B cell (primary cell): Measurements from ENCODE around the gene WDR33. TPM values are rescaled to one million over a fixed set of nuclear protein-coding genes. Genes with fewer than 3 reads are reported as not detected.
"Not testable (repeated sequence)": the region's sequence is repeated elsewhere in the genome, so short reads cannot be mapped to it uniquely, and the experiment has no call there.

Experiments
- ATAC-seq: fragments of 200-7000 bp; cut with Tn5 transposase; one replicate; pipeline ENCODE4 v1.10.0; 2021; ENCODE audit warnings: low read depth, mild to moderate bottlenecking, moderate number of reproducible peaks, moderate library complexity
- CTCF ChIA-PET: fragments of 350-600 bp; sonication (Branson Sonifier 250); formaldehyde crosslinking; loops from one replicate; lab custom pipeline; 2021; ENCODE audit warnings: antibody characterized with exemption, inconsistent platforms; lab: Charles Lee
- POLR2A ChIA-PET: fragments of 350-600 bp; sonication (Branson Sonifier 250); formaldehyde crosslinking; loops from one replicate; lab custom pipeline; 2021; ENCODE audit warnings: antibody characterized with exemption; lab: Charles Lee
- DNase-seq: peaks from one replicate; pipeline ENCODE4 v3.0.0; 2013
- H2AFZ ChIP-seq: 2 replicates; pipeline ENCODE4 v1.6.1; 2012; ENCODE audit warnings: mild to moderate bottlenecking, low read depth, low read length; ENCODE audit not compliant: insufficient read depth, poor library complexity, severe bottlenecking
- H3K27ac ChIP-seq, 2 donors: 1 replicate in 1 of 2; 2 replicates in 1 of 2; pipeline ENCODE4 v1.5.1; 2012 to 2013; ENCODE audit warnings: low read length in 2 of 2, mild to moderate bottlenecking in 2 of 2, moderate library complexity in 1 of 2
- H3K27me3 ChIP-seq, 4 experiments: fragments of 200-600 bp in 1 of 4; sonication (generic) in 1 of 4; replicated peaks in 1 of 4; 1 replicate in 2 of 4; 2 replicates in 2 of 4; pipeline versions ENCODE4 v1.6.1 to v1.7.0; 2013 to 2016; ENCODE audit warnings: low read length in 3 of 4, mild to moderate bottlenecking in 2 of 4, mixed read lengths in 1 of 4, moderate library complexity in 1 of 4; ENCODE audit not compliant: insufficient read depth in 4 of 4, control insufficient read depth in 3 of 4; ENCODE audit errors: control extremely low read depth in 1 of 4
- H3K36me3 ChIP-seq, 2 experiments: replicated peaks in 1 of 2; 1 replicate in 1 of 2; 2 replicates in 1 of 2; pipeline versions ENCODE4 v1.6.1 to v1.7.1; 2013; ENCODE audit warnings: low read length in 1 of 2; ENCODE audit not compliant: insufficient read depth in 2 of 2, control insufficient read depth in 1 of 2; ENCODE audit errors: control extremely low read depth in 1 of 2, extremely low read depth in 1 of 2
- H3K4me1 ChIP-seq, 2 donors: fragments of 200-600 bp in 1 of 2; sonication (generic) in 1 of 2; 1 replicate in 1 of 2; 2 replicates in 1 of 2; pipeline versions ENCODE4 v1.5.1 to v1.6.1; 2013 to 2017; ENCODE audit warnings: low read length in 2 of 2; ENCODE audit not compliant: control insufficient read depth in 2 of 2, insufficient read depth in 2 of 2
- H3K4me2 ChIP-seq: replicated peaks from 2 replicates; pipeline ENCODE3; 2012; ENCODE audit warnings: mild to moderate bottlenecking, low read depth, low read length; ENCODE audit not compliant: poor library complexity, severe bottlenecking
- H3K4me3 ChIP-seq, 5 experiments: fragments of 200-600 bp in 1 of 5; sonication (generic) in 1 of 5; 1 replicate in 3 of 5; 2 replicates in 2 of 5; pipeline versions ENCODE4 v1.5.1 to v1.7.0; 2011 to 2016; ENCODE audit warnings: low read length in 4 of 5, mild to moderate bottlenecking in 4 of 5, low read depth in 2 of 5, control low read depth in 1 of 5, moderate library complexity in 1 of 5; ENCODE audit not compliant: insufficient read depth in 1 of 5; ENCODE audit errors: control extremely low read depth in 1 of 5, extremely low read depth in 1 of 5
- H3K79me2 ChIP-seq: fragments of 200-600 bp; sonication (generic); one replicate; pipeline ENCODE4 v1.6.0; 2016; ENCODE audit warnings: low read length; ENCODE audit not compliant: control insufficient read depth, insufficient read depth
- H3K9ac ChIP-seq: fragments of 200-600 bp; sonication (generic); 2 replicates; pipeline ENCODE4 v1.6.1; 2017; ENCODE audit warnings: mild to moderate bottlenecking, low read length, moderate library complexity
- H3K9me3 ChIP-seq, 3 donors: one replicate each; pipeline versions ENCODE4 v1.6.1 to v1.7.1; 2013; ENCODE audit warnings: low read length in 2 of 3; ENCODE audit not compliant: control insufficient read depth in 2 of 3, insufficient read depth in 1 of 3; ENCODE audit errors: control extremely low read depth in 1 of 3
- H4K20me1 ChIP-seq: 2 replicates; pipeline ENCODE4 v1.6.0; 2012; ENCODE audit warnings: mild to moderate bottlenecking, low read length; ENCODE audit not compliant: insufficient read depth, control insufficient read depth, poor library complexity, severe bottlenecking
- H3K27ac Mint-ChIP-seq: one replicate; pipeline ENCODE4 v1.8.0; 2021; ENCODE audit warnings: mixed read lengths
- H3K27me3 Mint-ChIP-seq: one replicate; pipeline ENCODE4 v1.8.0; 2021; ENCODE audit warnings: mixed read lengths
- H3K4me1 Mint-ChIP-seq: one replicate; pipeline ENCODE4 v1.8.0; 2021; ENCODE audit warnings: mixed read lengths
- H3K4me3 Mint-ChIP-seq: one replicate; pipeline ENCODE4 v1.8.0; 2021; ENCODE audit warnings: mixed read lengths
- H3K9me3 Mint-ChIP-seq: one replicate; pipeline ENCODE4 v1.8.0; 2022; ENCODE audit warnings: mixed read lengths; ENCODE audit not compliant: insufficient read depth
- EZH2 ChIP-seq: IDR thresholded peaks from 2 replicates; pipeline ENCODE4 v1.6.1; 2012; ENCODE audit warnings: borderline replicate concordance, low read depth, mild to moderate bottlenecking, moderate library complexity, low read length; ENCODE audit not compliant: insufficient read depth, poor library complexity, severe bottlenecking
- WGBS: methylation state at CpG from one replicate; pipeline ENCODE4 v1.1.5; 2013; ENCODE audit warnings: missing lambda C conversion rate; ENCODE audit not compliant: insufficient coverage; 5-methylcytosine and 5-hydroxymethylcytosine counted together
- intact Hi-C: fragments of 100-400 bp; cut with micrococcal nuclease; formaldehyde crosslinking; loops from one replicate; pipeline ENCODE4 v1.10.0; 2022
- polyA plus RNA-seq: library from polyadenylated mRNA; depleted of rRNA; stranded (reverse); fragments of >200 nt; gene quantifications from 2 replicates; pipeline ENCODE4 v1.2.3, GENCODE V29; 2012
- total RNA-seq, 2 donors: library from RNA; stranded (reverse); fragments of 120-200 nt in 1 of 2; gene quantifications; 1 replicate in 1 of 2; 2 replicates in 1 of 2; pipeline versions ENCODE4 v1.2.3 to v1.2.4, GENCODE V29; 2013 to 2022
- TF ChIP-seq, protein P1 (sequence below): fragments of 200-600 bp; IDR thresholded peaks from one replicate; pipeline ENCODE4 v1.8.0; 2022; ENCODE audit warnings: antibody characterized with exemption, mild to moderate bottlenecking

Gene WDR33
- total and polyA plus RNA-seq, 2 donors (not counting 1 experiment from before 2014, with no cell fraction given): 17.2 to 101 TPM

DNA sequence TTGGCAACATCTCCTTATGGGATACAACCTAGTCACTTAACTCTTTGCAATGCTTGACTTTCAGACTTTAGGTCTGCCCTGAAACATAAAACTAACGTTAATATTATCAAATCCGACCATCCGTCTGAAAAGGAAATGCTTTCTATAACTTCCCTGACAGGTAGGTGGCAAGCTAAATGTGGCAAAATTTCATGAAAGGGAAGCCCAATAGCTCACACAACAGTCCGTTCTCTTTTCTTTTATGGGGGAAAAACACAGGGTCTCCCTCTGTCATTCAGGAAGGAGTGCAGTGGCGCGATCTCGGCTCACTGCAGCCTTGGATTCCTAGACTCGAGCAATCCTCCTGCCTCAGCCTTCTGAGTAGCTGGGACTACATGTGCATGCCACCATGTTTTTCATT lies 56.8 kb downstream of the WDR33 start:
- Histone ChIP-seq H2AFZ (no peak overlapping the region), H3K4me1 (peaks cover 11 to 12% of the 10 kb centered on the region in 2 donors), H3K27me3 (no peaks in the 10 kb centered on the region), H3K4me2 (no peak overlapping the region), H3K36me3 (peaks cover 4 to 6% of the 10 kb centered on the region in 2 experiments), H3K79me2 (peaks cover 2% of the 10 kb centered on the region), H3K27ac (no peak overlapping the region), H4K20me1 (no peaks in the 10 kb centered on the region), H3K4me3 (no peak overlapping the region), H3K9me3 (no peaks in the 10 kb centered on the region), H3K9ac (no peak overlapping the region)
- H3K27me3 Mint-ChIP-seq: no peaks in the 10 kb centered on the region
- H3K4me3 Mint-ChIP-seq: no peak overlapping the region
- POLR2A ChIA-PET: no interaction called here
- H3K27ac Mint-ChIP-seq: no peak overlapping the region
- ATAC-seq: no peak
- H3K4me1 Mint-ChIP-seq: peaks cover 16% of the 10 kb centered on the region
- DNase-seq: no peak
- CTCF ChIA-PET: interaction anchor here (0.6 kb wide), 1 partner anchor 88 kb away, joined by 3 read pairs; no protein-coding TSS in a partner anchor
- H3K9me3 Mint-ChIP-seq: no peaks in the 10 kb centered on the region
- intact Hi-C loops: no loop called here
- TF ChIP-seq EZH2: no peak
- TF ChIP-seq, protein P1, sequence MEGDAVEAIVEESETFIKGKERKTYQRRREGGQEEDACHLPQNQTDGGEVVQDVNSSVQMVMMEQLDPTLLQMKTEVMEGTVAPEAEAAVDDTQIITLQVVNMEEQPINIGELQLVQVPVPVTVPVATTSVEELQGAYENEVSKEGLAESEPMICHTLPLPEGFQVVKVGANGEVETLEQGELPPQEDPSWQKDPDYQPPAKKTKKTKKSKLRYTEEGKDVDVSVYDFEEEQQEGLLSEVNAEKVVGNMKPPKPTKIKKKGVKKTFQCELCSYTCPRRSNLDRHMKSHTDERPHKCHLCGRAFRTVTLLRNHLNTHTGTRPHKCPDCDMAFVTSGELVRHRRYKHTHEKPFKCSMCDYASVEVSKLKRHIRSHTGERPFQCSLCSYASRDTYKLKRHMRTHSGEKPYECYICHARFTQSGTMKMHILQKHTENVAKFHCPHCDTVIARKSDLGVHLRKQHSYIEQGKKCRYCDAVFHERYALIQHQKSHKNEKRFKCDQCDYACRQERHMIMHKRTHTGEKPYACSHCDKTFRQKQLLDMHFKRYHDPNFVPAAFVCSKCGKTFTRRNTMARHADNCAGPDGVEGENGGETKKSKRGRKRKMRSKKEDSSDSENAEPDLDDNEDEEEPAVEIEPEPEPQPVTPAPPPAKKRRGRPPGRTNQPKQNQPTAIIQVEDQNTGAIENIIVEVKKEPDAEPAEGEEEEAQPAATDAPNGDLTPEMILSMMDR: no peak
- WGBS: 87% methylated on average over 5 of the region's 8 CpGs

DNA sequence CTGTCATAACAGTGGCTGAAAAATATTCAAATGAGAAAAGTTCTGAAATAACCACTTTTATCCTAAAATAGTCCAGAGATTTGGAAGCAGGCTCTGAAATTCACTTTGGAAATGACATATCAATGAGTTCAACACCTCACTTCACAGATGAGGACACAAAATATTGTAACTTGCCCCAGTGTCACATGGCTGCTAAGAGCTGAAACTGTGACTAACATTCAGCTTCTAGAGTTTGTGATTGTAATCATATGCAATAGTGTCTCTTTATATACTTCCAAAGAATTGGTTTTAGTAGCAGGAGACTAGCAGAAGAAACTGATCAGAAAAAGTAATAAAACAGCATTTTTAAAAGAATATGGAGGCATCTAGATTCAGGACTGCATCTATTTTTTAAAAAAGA lies 57.6 kb downstream of the WDR33 start:
- ChIA-PET POLR2A (no interaction called here), CTCF (no interaction called here)
- H3K4me2 ChIP-seq: no peak overlapping the region
- intact Hi-C loops: no loop called here
- H3K4me1 Mint-ChIP-seq: peaks cover 19% of the 10 kb centered on the region
- peaks cover 0 to 2% of the 10 kb centered on the region in 2 experiments for H3K36me3 ChIP-seq
- peaks cover 4% of the 10 kb centered on the region for H3K79me2 ChIP-seq
- H2AFZ ChIP-seq: no peak overlapping the region
- H3K4me3 ChIP-seq: no peak overlapping the region
- ATAC-seq (no peak), DNase-seq (no peak)
- no peaks in the 10 kb centered on the region for H3K27me3 ChIP-seq
- H3K4me1 ChIP-seq: peaks cover 13 to 16% of the 10 kb centered on the region in 2 donors
- no peaks in the 10 kb centered on the region for H3K9me3 ChIP-seq
- H4K20me1 ChIP-seq: no peaks in the 10 kb centered on the region
- TF ChIP-seq, protein P1: no peak
- no peak for TF ChIP-seq EZH2
- no peak overlapping the region for H3K27ac Mint-ChIP-seq
- H3K9ac ChIP-seq: no peak overlapping the region
- H3K27ac ChIP-seq: no peak overlapping the region
- no peaks in the 10 kb centered on the region for H3K27me3 Mint-ChIP-seq
- no peak overlapping the region for H3K4me3 Mint-ChIP-seq
- no peaks in the 10 kb centered on the region for H3K9me3 Mint-ChIP-seq

DNA sequence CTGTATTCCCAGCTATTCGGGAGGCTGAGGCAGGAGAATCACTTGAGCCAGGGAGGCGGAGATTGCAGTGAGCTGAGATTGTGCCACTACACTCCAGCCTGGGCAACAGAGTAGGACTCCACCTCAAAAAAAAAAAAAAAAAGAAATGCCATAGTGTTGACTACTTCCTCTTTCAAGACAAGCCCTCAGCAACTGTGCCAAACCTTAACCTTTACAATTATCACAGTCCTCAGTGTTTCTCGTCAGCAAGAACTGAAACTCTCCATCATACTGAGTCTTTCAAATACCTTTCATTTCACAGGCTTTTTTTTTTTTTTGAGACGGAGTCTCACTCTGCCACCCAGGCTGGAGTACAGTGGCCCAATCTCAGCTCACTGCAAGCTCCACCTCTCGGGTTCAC lies 61.4 kb downstream of the WDR33 start:
- H2AFZ ChIP-seq: peak overlapping the region; percentile 46
- DNase-seq: peak; percentile 87
- not testable (repeated sequence) for H3K9me3 ChIP-seq, H3K79me2 ChIP-seq, H4K20me1 ChIP-seq, H3K9ac ChIP-seq, H3K9me3 Mint-ChIP-seq, H3K27me3 ChIP-seq, H3K27me3 Mint-ChIP-seq
- H3K4me1 ChIP-seq: peaks cover 13 to 16% of the 10 kb centered on the region in 2 donors
- Mint-ChIP-seq H3K4me3 (peak overlapping the region; percentile 76), H3K27ac (peak overlapping the region; percentile 92), H3K4me1 (peaks cover 21% of the 10 kb centered on the region)
- ChIA-PET CTCF (interaction anchor here (0.8 to 1.9 kb wide), 5 partner anchors 16 to 159 kb away, joined by 3 to 8 read pairs (median 4); partner anchors contain the start of gene LIMS2), POLR2A (interaction anchor here (0.7 to 0.8 kb wide), 5 partner anchors 9 to 460 kb away, joined by 3 to 7 read pairs (median 3); no protein-coding TSS in a partner anchor)
- peak; percentile 99 for ATAC-seq
- intact Hi-C loops: loop anchor here (1.0 kb wide), 3 partner anchors 48 to 81 kb away; partner anchors contain the start of genes SFT2D3 and WDR33
- peak overlapping the region in 1 of 5 experiments; percentile 17 for H3K4me3 ChIP-seq
- H3K27ac ChIP-seq: peak overlapping the region; percentile 56 to 68
- 43% methylated on average over 4 of the region's 5 CpGs for WGBS
- peaks cover 7 to 14% of the 10 kb centered on the region in 2 experiments for H3K36me3 ChIP-seq
- peak overlapping the region; percentile 41 for H3K4me2 ChIP-seq
